ENCODE data around the gene HCAR3.
"Not testable (repeated sequence)": the region's sequence is repeated elsewhere in the genome, so short reads cannot be mapped to it uniquely, and the experiment has no call there.

The HCAR3 gene

GRCh38 chr12:122716658-122717057 is at the start of gene HCAR3:
TSS of gene HCAR3 (minus strand) at chr12:122716811. CDS start at chr12:122716737, 74 bp downstream.
- DNase-seq (ENCODE audit: low spot score): not testable (repeated sequence)

- DNase-seq (ENCODE audit: low spot score): no peak
These were observed 41.0 kb upstream of the HCAR3 start for GRCh38 chr12:122757568-122757967.

GRCh38 chr12:122754790-122755189 is 38.2 kb upstream of the HCAR3 start:
- DNase-seq (ENCODE audit: low spot score): no peak

GRCh38 chr12:122753319-122753650 is 36.7 kb upstream of the HCAR3 start:
- no peak for DNase-seq (ENCODE audit: low spot score)

GRCh38 chr12:122752464-122753318 is 36.1 kb upstream of the HCAR3 start, which contains the start of gene DENR:
TSS of gene DENR (plus strand) at chr12:122752824. CDS start at chr12:122753702, 878 bp downstream.
- peak; percentile 97 for DNase-seq (ENCODE audit: low spot score)

GRCh38 chr12:122750781-122751515 is 34.3 kb upstream of the HCAR3 start:
- DNase-seq (ENCODE audit: low spot score): not testable (repeated sequence)

GRCh38 chr12:122749569-122750332 is 33.1 kb upstream of the HCAR3 start:
- DNase-seq (ENCODE audit: low spot score): peak; percentile 67

GRCh38 chr12:122747224-122748135 is 30.9 kb upstream of the HCAR3 start:
- no peak for DNase-seq (ENCODE audit: low spot score)

- DNase-seq (ENCODE audit: low spot score): no peak
These were observed 27.4 kb upstream of the HCAR3 start for GRCh38 chr12:122743895-122744525.

GRCh38 chr12:122740351-122740750 is 23.7 kb upstream of the HCAR3 start:
- no peak for DNase-seq (ENCODE audit: low spot score)

- no peak for DNase-seq (ENCODE audit: low spot score)
These were observed 22.0 kb upstream of the HCAR3 start for GRCh38 chr12:122738571-122738970.

- DNase-seq (ENCODE audit: low spot score): no peak
These were observed 16.0 kb upstream of the HCAR3 start for GRCh38 chr12:122732611-122733010.

GRCh38 chr12:122732170-122732569 is 15.6 kb upstream of the HCAR3 start:
- no peak for DNase-seq (ENCODE audit: low spot score)

- no peak for DNase-seq (ENCODE audit: low spot score)
These were observed 13.8 kb upstream of the HCAR3 start, which contains the start of gene HCAR1 for GRCh38 chr12:122730215-122731014. TSS of gene HCAR1 (minus strand) at chr12:122730844. CDS start at chr12:122730339, 505 bp downstream.

- DNase-seq (ENCODE audit: low spot score): no peak
These were observed 13.1 kb upstream of the HCAR3 start for GRCh38 chr12:122729583-122730214.

GRCh38 chr12:122726080-122726558 is 9.5 kb upstream of the HCAR3 start:
- peak; percentile 30 for DNase-seq (ENCODE audit: low spot score)

- DNase-seq (ENCODE audit: low spot score): no peak
These were observed 9.0 kb upstream of the HCAR3 start for GRCh38 chr12:122725452-122726079.

GRCh38 chr12:122724641-122725243 is 8.1 kb upstream of the HCAR3 start:
- DNase-seq (ENCODE audit: low spot score): no peak

Data from iPS-NIHi11 (cell line).